Measurements from ENCODE around the gene LRP3. TPM values are rescaled to one million over a fixed set of nuclear protein-coding genes. Genes with fewer than 3 reads are reported as not detected.

LRP3 gene
- total and polyA plus RNA-seq, 11 donors, result 8.2 to 31.7 (median 18.0) TPM

DNA sequence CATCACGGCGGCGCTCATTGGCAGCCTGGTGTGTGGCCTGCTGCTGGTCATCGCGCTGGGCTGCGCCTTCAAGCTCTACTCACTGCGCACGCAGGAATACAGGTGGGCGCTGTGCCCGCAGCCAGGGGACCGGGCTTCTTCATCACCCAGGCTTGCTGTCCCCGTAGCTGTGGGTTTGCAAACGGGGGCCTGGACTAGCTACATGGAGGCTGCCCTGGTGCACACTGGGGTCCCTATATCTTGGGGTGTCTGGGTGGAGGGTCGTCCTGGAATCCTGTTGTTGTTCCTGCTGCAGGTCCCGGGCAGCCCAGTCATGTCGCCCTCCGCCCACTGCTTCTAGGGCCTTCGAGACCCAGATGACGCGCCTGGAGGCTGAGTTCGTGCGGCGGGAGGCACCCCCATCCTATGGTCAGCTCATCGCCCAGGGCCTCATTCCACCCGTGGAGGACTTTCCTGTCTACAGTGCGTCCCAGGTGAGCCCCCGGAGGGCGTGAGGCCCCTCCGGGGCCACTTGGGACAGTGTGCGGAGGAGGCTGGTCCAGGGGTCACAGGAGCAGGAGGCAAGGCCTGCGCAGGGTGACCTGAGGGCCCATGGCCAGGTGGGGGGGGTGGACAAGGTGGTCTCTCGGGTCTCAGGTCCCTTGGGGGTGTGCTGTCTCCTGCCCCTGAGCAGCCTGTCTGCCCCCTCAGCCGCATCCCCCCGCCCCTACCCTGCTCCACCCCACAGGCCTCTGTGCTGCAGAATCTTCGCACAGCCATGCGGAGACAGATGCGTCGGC lies 12.3 kb downstream of the LRP3 start:
- Histone ChIP-seq H3K27ac (no peak overlapping the region), H3K4me1 (no peaks in the 10 kb centered on the region), H3K27me3 (no peaks in the 10 kb centered on the region), H3K4me3 (no peak overlapping the region), H3K36me3 (peaks cover 0 to 38% (median 4%) of the 10 kb centered on the region in 9 donors), H3K9me3 (no peaks in the 10 kb centered on the region)
- ATAC-seq, result no peak
- intact Hi-C loops (cut with DNase I), result no loop called here
- 91 to 95% (median 93%) methylated on average over 13 to 38 of the region's 38 CpGs for WGBS, 4 donors
- no peak for TF ChIP-seq POLR2A (IDR thresholded peaks at IDR 0.05)
- TF ChIP-seq, protein P1, sequence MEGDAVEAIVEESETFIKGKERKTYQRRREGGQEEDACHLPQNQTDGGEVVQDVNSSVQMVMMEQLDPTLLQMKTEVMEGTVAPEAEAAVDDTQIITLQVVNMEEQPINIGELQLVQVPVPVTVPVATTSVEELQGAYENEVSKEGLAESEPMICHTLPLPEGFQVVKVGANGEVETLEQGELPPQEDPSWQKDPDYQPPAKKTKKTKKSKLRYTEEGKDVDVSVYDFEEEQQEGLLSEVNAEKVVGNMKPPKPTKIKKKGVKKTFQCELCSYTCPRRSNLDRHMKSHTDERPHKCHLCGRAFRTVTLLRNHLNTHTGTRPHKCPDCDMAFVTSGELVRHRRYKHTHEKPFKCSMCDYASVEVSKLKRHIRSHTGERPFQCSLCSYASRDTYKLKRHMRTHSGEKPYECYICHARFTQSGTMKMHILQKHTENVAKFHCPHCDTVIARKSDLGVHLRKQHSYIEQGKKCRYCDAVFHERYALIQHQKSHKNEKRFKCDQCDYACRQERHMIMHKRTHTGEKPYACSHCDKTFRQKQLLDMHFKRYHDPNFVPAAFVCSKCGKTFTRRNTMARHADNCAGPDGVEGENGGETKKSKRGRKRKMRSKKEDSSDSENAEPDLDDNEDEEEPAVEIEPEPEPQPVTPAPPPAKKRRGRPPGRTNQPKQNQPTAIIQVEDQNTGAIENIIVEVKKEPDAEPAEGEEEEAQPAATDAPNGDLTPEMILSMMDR (IDR thresholded peaks at IDR 0.05), result no peak
- peak in 3 of 5 donors; percentile 21 to 52 (median 26) for DNase-seq

DNA sequence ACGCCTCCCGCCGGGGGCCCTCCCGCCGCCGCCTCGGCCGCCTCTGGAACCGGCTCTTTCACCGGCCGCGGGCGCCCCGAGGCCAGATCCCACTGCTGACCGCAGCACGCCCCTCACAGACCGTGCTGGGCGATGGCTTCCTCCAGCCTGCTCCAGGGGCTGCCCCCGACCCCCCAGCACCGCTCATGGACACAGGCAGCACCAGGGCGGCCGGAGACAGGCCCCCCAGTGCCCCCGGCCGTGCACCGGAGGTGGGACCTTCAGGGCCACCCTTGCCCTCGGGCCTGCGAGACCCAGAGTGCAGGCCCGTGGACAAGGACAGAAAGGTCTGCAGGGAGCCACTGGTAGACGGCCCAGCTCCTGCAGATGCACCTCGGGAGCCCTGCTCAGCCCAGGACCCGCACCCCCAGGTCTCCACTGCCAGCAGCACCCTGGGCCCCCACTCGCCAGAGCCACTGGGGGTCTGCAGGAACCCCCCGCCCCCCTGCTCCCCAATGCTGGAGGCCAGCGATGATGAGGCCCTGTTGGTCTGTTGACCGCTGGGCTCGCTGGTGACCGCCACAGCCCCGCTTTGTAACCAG lies 13.0 kb downstream of the LRP3 start:
- Histone ChIP-seq H3K4me3 (no peak overlapping the region), H3K36me3 (peaks cover 0 to 38% (median 4%) of the 10 kb centered on the region in 9 donors), H3K4me1 (no peaks in the 10 kb centered on the region), H3K27me3 (no peaks in the 10 kb centered on the region), H3K9me3 (no peaks in the 10 kb centered on the region), H3K27ac (no peak overlapping the region)
- WGBS, 4 donors, result 68 to 94% (median 91%) methylated on average over 4 to 38 of the region's 38 CpGs
- DNase-seq (peak in 3 of 5 donors; percentile 12 to 50 (median 13)), ATAC-seq (no peak)
- intact Hi-C loops (cut with DNase I), result no loop called here
- TF ChIP-seq, protein P1 (IDR thresholded peaks at IDR 0.05), result no peak
- no peak for TF ChIP-seq POLR2A (IDR thresholded peaks at IDR 0.05)

DNA sequence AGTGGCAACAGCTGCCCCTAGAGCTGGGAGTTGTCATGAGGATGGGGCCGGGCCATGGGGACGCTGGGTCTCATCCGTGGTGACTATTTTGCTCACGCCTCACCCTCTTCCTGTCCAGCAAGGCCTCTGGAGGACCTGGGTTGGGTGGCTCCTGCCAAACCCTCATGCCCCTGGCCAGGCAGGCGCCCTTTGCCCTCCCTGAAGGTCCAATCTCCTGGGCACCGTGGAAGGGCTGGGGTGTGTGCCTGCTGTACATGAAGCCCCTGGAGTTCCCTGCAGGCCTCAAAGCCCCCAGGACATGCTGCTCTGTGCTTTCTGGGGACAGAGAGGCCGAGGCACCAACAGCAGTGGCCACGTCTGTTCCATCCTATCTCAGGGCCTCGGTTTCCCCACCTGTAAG lies 13.8 kb downstream of the LRP3 start:
- peak in 2 of 5 donors; percentile 1 to 21 for DNase-seq

More for the DNA sequence above, 13.8 kb downstream of the LRP3 start:
- H3K27me3 ChIP-seq, result no peaks in the 10 kb centered on the region
- ATAC-seq, result no peak
- H3K36me3 ChIP-seq, result peaks cover 0 to 37% (median 4%) of the 10 kb centered on the region in 9 donors
- no peak overlapping the region for H3K27ac ChIP-seq
- WGBS, 4 donors, result 76 to 89% (median 79%) methylated on average over 5 to 9 of the region's 9 CpGs
- intact Hi-C loops (cut with DNase I), result no loop called here
- H3K4me1 ChIP-seq, result no peaks in the 10 kb centered on the region
- no peak overlapping the region for H3K4me3 ChIP-seq
- TF ChIP-seq, protein P1 (IDR thresholded peaks at IDR 0.05), result no peak
- no peak for TF ChIP-seq POLR2A (IDR thresholded peaks at IDR 0.05)
- no peaks in the 10 kb centered on the region for H3K9me3 ChIP-seq

Measured in heart left ventricle (tissue), 16 donors.